Activated CD4-positive, CD25-positive, alpha-beta regulatory T cell treated with anti-CD3 and anti-CD28 coated beads, Interleukin-2, amount 50 U/mL, for 16 hours (primary cell): Measurements from ENCODE around the gene C22orf42.
"Not testable (repeated sequence)": the region's sequence is repeated elsewhere in the genome, so short reads cannot be mapped to it uniquely, and the experiment has no call there.

Source experiments
- DNase-seq: peaks from one replicate; pipeline ENCODE4 v3.0.0-alpha.2; 2020; ENCODE audit warnings: low read depth, low spot score

Gene C22orf42

DNA sequence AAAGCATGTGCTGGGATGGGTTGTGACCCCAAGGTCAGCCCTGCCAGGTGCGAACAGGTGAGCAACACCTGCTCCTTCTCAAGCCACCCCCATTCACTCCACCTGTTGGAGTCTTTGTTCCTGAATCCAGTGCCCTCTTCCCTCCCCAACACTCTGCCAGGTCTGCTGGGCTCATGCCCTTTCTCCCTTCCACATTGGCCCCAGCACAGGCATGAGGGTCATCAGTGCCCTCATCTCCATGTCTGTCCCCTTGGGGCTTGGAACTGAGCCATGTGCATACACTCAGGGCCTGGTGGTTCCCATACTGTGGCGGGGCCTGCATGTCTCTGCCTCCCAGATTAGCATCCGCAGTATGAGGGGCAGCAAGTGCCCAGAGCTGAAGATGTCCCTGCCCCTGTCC is 26.7 kb upstream of the C22orf42 start:
- no peak for DNase-seq

DNA sequence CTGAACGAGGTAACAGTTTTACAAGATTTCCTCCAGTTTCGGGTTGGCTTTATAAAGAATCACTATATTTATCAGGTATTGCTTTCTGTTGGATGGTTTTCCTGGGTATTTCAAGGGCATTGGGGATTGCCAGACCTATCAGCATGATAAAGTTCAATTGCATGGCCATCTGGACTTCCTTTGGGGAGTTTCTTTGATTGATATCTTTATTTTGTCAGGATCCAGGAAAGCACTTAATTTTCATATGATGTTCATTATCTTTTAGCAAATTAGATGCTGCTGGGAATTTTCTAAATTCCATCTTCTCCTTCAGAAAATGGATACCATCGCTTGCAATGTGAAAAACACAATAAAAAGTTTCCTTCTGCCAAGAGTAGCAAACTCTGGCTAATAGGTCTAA is 24.5 kb upstream of the C22orf42 start:
- no peak for DNase-seq

DNA sequence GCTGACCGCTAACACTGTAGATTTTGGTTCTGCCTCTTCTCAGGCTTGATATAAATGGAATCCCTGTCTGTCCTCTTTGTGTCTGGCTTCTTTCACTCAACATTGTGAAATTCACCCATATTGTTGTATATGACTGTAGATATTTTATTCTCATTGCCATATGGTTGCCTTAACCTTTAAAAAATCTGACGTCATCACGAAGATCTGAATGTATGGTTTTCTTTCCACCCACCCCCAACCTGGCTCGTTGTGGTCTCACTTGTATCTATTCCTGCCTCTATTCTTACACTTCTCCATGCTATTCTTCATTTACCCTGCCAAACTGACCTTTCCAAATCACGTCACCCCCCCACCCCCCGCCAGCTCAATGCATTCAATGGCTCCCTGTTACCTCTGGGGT is 21.9 kb upstream of the C22orf42 start:
- DNase-seq: no peak

DNA sequence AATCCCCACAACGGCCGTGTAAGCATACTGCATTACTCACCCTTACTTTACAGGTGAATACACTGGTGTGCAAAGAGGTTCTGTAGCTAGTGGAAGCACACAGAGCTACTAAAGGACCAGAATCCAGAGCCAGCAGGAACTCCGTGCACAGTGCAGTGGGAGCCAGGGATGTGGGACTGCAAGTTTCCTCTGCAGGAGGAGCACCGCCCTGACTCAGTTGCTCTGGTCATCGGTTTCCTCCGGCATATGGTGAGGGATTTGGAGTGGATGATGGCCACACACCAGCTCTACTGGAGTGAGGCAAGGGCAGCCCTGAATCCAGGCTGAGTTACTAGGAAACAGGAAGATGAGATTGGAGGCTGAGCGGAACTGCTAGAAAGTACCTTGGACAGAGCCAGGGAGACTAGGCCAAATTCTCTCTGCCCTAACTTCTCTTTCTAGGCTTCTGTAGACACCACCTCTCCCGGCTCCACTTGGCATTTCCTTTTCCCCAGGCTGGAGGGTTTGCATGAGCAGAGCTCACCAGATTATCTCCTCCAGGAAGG is 18.2 kb upstream of the C22orf42 start:
- no peak for DNase-seq

DNA sequence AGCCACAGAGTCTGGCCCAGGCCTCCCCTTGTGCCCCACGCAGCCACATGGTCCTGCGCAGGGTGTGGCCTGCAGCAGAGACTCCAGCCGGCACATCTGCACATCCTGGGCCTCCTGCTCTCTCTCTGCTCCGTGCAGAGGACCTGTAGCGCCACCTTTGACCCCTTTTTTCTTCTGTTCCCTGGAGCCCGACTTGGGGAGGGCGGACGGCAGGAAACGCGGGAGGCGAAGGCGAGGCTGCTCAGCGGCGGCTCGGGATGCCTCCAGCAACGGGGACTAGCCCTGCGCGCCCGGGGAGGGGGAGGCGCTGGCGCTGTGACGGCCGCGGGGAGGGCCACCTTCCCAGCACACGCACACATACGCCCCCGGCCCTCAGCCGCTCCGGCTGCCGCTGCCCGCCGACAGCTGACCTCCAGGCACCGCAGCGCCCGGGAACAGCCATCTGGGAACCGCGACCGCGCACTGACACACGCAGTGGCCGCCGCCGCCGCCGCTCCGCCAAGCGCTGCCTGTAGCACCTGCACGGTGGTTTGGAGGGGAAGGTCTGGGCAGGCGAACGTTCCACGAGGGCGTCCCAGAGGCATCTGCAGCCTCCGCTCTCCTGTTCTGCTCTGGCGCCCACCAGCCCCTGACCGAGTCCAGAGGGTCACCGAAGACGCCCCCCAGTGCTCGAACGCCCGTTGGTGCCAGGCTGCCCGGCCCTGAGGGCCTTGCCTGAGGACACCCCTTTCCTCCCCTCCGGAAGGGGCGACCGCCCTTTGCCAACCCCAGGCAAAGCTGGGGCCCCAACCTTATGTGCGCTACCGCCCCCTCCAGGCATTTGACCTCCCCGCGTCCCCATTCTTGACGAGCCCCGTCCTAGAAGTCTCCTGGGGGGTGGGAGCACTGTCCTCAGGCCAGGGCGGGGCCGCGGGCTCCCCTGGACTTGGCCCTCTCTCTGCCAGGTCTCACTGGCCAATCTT is 16.9 kb upstream of the C22orf42 start:
- DNase-seq: no peak

DNA sequence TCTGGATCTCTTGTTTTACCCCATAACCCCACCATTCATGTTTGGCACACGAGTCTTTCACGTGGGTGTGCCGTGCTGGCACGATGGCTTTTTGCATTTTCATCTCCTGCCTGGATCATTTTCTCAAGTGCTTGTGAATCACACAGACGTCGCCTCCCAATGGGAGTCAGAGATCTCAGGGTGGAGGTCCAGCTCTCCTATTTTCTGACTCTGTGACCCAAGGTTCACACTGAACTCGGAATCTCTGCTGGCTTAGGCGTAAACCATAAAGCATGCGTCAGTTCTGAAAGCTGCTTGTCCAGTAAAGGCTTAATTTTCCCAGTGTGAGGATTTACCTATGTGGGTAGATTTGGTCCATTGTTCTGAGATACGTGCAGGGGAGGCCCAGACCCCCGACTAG is 16.0 kb upstream of the C22orf42 start:
- DNase-seq: no peak

DNA sequence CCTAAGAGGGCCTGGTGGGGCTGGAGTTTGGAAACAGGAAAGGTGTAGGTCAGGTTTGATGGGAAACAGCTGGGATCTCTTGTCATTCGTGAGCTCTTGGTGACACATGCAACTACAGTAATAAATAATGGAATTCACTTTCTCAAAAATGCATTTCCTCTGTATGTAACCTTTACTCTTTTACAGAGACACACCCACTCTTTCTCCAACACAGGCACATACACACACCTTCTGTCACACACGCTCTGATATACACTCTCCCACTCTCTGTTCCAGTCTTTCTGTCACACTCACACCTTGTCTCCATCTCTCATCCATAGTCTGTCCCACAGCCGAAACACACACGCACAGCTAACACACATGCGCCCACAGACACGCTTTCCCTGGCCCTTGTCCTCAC is 6.6 kb upstream of the C22orf42 start:
- DNase-seq: no peak

DNA sequence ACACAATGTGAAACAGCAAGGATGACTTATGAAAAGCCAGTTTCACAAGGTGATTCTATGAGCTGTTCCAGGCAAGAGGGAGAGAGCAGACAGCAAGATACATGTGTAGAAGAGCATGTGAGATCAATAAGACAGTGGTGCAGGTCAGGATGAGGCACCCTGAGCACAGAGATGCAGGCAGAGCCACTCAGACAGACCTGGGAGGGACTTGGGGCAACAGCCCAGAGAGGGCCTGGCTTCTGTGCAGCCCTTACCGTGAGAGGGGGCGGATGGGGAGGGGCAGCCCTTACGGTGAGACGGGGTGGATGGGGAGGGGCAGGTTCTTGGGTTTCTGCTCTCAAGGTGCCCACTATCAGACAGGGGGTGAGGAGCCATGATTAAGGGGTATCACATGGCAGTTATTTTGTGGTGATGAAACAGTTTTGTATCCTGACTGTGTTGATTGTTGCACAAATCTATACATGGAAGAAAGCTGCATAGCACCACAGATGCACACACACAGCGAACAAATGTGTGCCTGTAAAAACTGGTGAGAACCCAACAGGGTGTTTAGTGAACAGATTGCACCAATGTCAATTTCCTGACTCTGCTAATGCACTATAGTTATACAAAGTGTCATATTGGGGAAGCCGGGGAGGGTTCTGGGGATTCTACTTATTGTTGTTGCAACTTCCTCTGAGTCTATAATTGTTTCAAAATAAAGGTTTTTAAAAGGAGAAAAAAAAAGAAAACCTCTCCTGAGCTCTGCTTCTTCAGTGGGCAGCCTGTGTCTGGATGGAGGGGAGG is 5.2 kb upstream of the C22orf42 start:
- no peak for DNase-seq

DNA sequence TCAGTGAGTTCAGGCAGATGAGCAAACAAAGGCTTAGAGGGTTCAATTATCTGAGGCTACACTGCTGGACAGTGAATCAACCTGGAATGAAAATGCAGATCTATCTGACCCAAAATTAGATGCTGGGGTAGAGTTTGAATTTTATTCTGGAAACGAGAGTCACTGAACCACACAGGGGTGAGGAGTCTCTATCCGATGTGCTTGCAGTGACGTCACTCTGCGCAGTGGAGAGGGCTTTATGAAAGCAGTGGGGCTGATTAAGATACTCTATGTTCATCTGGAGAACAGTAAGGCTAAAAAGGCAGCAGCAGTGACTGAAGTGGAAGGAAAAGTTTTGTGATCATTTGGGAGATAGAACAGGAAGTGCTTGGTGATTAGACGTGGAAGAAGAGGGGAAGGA is 1.3 kb upstream of the C22orf42 start:
- not testable (repeated sequence) for DNase-seq

DNA sequence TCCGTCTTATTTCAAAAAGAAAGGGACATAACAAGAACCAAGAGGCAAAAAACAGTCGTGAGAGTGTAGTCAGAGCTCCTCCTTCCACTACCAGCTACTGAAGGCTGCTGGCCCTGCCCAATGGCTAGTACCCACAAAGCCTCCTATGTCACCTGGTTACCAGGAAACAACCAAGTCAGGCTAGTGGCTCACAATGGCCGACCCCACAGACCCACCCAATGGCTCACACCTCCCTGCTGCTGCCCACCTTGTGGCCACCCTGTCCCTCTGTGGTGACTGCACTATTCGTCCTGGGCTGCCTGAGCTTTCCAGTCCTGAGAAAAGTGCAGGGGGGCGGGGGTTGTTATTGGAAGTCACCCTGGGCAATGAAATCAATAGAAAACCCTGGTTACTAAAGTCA is 1.5 kb downstream of the C22orf42 start:
- not testable (repeated sequence) for DNase-seq

DNA sequence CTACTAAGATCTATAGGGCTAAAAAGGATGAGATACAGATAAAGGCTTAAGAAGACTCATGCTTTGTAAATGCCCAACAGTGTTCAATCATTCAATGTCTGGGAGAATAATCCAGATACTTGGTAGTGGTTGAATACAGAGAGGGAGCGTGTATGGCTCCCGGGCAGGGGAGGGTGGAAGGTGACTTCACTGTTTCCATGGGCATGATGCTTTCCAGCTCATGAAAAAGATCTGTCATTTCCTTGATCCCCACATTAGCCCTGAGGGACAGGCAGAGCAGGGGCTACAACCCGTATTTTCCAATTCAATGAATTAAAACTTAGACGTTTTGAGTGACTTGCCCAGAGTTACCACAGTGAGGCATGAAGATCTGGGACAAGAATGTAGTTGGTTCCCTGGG is 4.4 kb downstream of the C22orf42 start:
- DNase-seq: not testable (repeated sequence)

DNA sequence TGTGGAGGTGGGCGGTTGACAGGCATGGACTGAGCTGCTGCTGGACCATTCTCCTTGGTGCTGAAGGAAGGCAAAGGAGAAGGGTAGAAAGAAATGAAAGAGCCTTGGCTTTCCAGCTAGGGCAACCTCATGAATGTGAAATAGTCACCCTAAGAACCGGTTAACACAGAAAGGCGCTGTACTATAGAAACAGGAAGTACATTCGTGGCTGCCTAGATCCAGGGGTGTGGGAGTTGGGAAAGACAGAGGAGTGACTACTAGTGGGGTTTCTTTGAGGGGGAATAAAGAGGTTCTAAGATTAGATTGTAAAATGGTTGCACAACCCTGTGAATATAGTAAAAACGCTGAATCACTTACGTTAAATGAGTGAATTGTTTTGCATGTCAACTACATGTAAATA is 7.5 kb downstream of the C22orf42 start:
- DNase-seq: not testable (repeated sequence)

DNA sequence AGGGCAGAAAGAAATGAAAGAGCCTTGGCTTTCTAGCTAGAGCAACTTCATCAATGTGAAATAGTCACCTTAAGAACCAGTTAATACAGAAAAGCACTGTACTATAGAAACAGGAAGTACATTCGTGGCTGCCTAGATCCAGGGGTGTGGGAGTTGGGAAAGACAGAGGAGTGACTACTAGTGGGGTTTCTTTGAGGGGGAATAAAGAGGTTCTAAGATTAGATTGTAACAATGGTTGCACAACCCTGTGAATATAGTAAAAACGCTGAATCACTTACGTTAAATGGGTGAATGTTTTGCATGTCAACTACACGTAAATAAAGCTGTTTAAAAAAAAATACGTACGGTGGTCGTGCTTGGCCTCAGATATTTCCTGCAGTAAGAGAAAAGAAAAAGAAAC is 8.5 kb downstream of the C22orf42 start:
- not testable (repeated sequence) for DNase-seq

DNA sequence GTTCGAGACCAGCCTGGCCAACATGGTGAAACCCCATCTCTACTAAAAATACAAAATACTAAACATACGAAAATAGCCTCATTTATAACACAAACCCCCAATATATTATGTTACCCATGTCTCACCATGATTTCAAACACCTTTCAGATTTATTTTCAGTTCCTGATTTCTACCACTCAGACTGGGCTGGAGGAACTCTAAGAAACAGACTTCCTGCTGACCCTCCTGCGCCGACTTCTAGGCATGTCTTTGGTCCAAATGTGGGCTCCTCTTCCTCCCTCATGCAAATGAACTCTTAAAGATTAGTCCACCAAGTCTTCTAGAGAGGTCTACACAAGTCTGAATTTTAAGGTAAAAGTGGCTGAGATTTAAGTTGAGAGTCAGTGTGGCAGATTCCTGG is 10.7 kb downstream of the C22orf42 start:
- DNase-seq: not testable (repeated sequence)

DNA sequence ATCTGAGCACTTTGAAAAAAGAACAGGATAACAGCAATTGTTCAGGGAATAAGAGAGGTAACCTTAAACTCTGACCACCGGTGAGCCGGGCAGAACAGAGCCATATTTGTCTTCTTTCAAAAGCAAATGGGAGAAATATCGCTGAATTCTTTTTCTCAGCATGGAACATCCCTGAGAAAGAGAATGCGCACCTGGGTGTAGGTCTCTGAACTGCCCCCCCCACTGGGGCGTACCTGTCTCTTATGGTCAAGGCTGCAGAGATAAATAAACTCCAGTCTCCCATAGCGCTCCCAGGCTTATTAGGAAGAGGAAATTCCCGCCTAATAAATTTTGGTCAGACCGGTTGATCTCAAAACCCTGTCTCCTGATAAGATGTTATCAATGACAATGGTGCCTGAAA is 12.0 kb downstream of the C22orf42 start:
- DNase-seq: not testable (repeated sequence)

DNA sequence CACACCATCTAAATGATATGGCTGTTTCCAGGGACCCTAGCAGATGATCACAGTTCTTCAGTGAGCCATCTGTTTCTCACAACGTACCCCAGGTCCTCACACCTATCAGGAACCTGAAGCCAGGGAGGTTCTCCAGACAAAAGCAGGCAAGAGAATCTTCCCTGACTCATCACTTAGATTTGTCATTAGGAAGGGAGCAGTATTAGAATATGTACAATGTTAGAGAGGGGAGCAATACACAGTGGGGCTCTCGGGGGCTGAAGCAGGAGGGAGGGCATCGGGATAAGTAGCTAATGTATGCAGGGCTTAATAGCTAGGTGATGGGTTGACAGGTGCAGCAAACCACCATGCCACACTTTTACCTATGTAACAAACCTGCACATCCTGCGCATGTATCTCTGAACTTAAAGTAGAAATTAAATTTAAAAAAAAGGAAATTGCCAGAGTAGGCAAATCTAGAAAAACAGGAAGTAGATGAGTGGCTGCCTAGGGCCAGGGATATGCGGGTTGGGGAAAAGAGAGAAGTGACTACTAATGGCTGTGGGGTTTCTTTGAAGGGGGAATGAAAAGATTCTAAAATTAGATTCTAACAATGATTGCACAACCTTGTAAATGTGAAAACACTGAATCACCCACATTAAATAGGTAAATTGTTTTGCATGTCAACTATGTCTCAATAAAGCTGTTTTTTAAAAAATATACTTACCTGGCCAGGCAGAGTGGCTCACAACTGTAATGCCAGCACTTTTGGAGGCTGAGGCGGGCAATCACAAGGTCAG is 14.4 kb downstream of the C22orf42 start:
- no peak for DNase-seq

DNA sequence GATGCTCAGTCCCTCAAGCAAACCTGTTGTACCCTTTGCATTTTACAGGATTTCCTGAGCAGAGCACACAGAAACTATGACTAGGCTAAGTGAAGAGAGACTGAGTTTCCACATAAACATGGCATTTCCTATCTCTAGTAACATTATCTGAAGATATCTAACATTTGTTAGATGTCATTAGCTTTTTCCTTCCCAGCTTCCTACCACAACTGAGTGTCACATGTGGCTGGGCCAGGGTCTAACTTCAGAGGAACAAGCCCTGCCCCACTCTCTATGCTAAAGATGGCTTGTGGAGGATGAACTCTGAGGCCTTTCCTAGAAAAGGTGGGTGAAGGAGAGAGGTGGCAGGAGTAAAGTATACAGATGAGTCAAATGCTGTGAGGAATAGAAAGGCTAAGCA is 16.5 kb downstream of the C22orf42 start:
- no peak for DNase-seq

DNA sequence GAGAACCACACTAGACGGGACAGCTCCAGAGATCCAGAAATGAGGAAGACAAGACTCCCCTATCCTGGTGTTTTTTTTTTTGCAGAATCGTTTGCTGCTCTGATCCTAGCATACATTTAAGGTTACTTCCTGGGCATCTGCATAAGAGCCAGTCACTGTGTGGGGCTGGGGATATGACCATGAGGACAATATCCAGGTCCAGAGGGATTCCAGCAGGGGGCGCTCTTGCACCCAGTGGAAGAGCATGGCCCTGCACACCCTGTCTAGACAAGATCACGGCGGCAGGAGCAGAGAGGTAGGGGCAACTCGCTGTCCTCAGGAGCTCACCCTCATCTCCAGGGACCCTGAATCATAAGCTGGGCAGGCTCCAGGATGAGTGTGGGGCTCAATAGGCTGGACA is 18.4 kb downstream of the C22orf42 start:
- DNase-seq: not testable (repeated sequence)

DNA sequence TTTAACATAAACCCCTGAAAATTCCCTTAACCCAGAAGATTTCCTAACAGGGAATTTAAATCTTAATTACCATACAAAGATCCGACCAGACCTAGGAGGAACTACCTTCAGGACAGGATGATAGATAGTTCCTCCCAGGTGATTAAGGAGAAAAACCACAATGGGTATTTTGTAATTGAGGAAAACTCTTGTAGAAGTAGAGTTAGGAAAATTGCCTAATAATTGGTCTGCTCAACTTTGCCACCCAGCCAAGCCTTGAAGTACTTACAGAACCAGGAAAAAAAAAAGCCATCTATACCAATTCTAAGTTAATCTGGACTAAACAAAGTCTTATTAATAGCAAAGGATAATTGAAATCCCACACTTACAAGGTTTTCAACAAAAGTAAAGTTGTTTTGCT is 20.5 kb downstream of the C22orf42 start:
- DNase-seq: not testable (repeated sequence)

DNA sequence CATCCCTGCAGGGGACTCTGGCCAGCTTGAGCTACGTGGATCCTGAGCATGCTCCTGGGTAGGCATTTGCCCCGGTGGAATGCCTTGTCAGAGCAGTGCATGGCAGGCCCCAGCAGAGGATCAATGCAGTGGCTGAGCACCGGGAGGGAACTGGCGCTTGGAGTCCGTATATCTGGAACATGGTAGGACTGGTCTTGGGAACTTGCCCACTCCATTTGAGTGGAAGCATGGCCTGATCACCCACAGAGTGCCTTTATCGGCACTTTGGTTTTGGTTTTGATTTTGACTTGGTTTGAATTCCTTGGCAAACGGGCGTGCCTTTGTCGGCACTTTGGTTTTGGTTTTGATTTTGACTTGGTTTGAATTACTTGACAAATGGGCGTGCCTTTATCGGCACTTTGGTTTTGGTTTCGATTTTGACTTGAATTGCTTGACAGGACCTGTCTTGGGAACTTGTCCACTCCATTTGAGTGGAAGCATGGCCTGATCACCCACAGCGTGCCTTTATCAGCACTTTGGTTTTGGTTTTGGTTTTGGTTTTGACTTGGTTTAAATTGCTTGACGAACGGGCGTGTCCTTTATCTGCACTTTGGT is 21.3 kb downstream of the C22orf42 start:
- peak; percentile 50 for DNase-seq

DNA sequence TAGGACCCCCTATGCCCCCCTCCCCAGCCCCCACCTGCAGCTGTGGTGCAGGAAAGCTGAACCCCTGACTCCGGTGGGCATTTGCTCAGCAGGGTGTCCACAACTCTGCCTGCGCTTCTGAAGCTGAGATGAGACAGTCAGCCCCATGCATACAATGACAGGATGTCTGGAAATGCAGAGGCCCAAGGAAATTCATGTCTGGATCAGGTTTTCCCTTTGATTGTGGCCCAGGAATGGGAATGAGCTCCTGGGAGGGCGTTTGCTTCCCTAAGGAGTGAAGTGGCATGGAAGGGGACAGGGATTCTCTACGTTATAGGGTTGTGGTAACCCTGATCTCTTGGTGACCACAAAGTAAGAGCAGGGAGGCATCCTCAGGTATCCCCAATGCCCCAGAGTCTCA is 22.2 kb downstream of the C22orf42 start:
- DNase-seq: not testable (repeated sequence)
